Body of pancreas (tissue), 4 donors: ENCODE results near the gene HPSE2. TPM values are rescaled to one million over a fixed set of nuclear protein-coding genes. Genes with fewer than 3 reads are reported as not detected.

Experiments
- ATAC-seq: fragments of 150-250 bp; one replicate; pipeline ENCODE4 v1.9.1; 2016
- DNase-seq, 4 donors: peaks; one replicate each; pipeline ENCODE4 v3.0.0-alpha.2; 2019
- H3K27ac ChIP-seq, 4 donors: fragments of 200-600 bp; sonication (generic); 1 replicate in 3 of 4; 2 replicates in 1 of 4; pipeline versions ENCODE4 v1.5.1 to v1.6.1; 2016 to 2019; ENCODE audit warnings: mild to moderate bottlenecking in 1 of 4, mixed read lengths in 1 of 4, moderate library complexity in 1 of 4
- H3K27me3 ChIP-seq, 2 donors: fragments of 200-600 bp; sonication (generic); one replicate each; pipeline ENCODE4 v1.6.0; 2016; ENCODE audit warnings: mild to moderate bottlenecking in 1 of 2
- H3K36me3 ChIP-seq, 2 donors: fragments of 200-600 bp; sonication (generic); replicated peaks in 1 of 2; 2 replicates each; pipeline ENCODE4 v1.5.1; 2016; ENCODE audit warnings: low read depth in 2 of 2; ENCODE audit not compliant: insufficient read depth in 1 of 2
- H3K4me1 ChIP-seq: fragments of 200-600 bp; sonication (generic); one replicate; pipeline ENCODE4 v1.6.0; 2016
- H3K4me3 ChIP-seq, 2 donors: fragments of 200-600 bp; sonication (generic); 1 replicate in 1 of 2; 2 replicates in 1 of 2; pipeline ENCODE4 v1.5.1; 2016 to 2019
- H3K9me3 ChIP-seq, 3 donors: fragments of 200-600 bp; sonication (generic); 1 replicate in 2 of 3; 2 replicates in 1 of 3; pipeline ENCODE4 v1.5.1; 2016
- CTCF ChIP-seq, 7 experiments: fragments of 450-650 bp in 4 of 7; fragments of 200-600 bp in 3 of 7; sonication (generic) in 3 of 7; IDR thresholded peaks; one replicate each; pipeline ENCODE4 v1.5.1; 2016 to 2019; ENCODE audit warnings: antibody characterized with exemption in 7 of 7
- POLR2A ChIP-seq, 3 donors: fragments of 450-650 bp; IDR thresholded peaks; one replicate each; pipeline ENCODE4 v1.6.1; 2016; ENCODE audit warnings: antibody characterized with exemption in 3 of 3, mild to moderate bottlenecking in 2 of 3
- WGBS, 2 donors: methylation state at CpG; one replicate each; pipeline ENCODE4 v1.1.5; 2017; 5-methylcytosine and 5-hydroxymethylcytosine counted together
- intact Hi-C: fragments of 100-400 bp; cut with DNase I; formaldehyde crosslinking; loops from one replicate; pipeline ENCODE4 v1.15.1; 2023
- total RNA-seq, 2 donors: library from RNA; depleted of rRNA; stranded (reverse); fragments of >200 nt; gene quantifications; one replicate each; pipeline ENCODE4 v1.1.0, GENCODE V29; 2016

Gene HPSE2
- total RNA-seq, 2 donors from 2014 or later, result not detected

- Histone ChIP-seq H3K4me3 (no peak overlapping the region), H3K27me3 (no peaks in the 10 kb centered on the region), H3K36me3 (no peaks in the 10 kb centered on the region), H3K9me3 (no peaks in the 10 kb centered on the region), H3K27ac (no peak overlapping the region), H3K4me1 (no peaks in the 10 kb centered on the region)
- intact Hi-C loops, result no loop called here
- TF ChIP-seq CTCF (IDR thresholded peaks at IDR 0.05) (no peak), POLR2A (IDR thresholded peaks at IDR 0.05) (no peak)
- WGBS, 2 donors, result 21 to 36% methylated on average over 1 of the region's 1 CpG
- DNase-seq, result no peak
- ATAC-seq, result no peak
These were observed 343.1 kb downstream of the HPSE2 start for GRCh38 chr10:98892523-98892922.

GRCh38 chr10:98886686-98887085, 349.0 kb downstream of the HPSE2 start:
- Histone ChIP-seq H3K36me3 (no peaks in the 10 kb centered on the region), H3K9me3 (no peaks in the 10 kb centered on the region), H3K4me3 (no peak overlapping the region), H3K4me1 (peaks cover 4% of the 10 kb centered on the region), H3K27me3 (no peaks in the 10 kb centered on the region), H3K27ac (no peak overlapping the region)
- TF ChIP-seq CTCF (IDR thresholded peaks at IDR 0.05), result no peak
- no peak for TF ChIP-seq POLR2A (IDR thresholded peaks at IDR 0.05)
- DNase-seq (no peak), ATAC-seq (no peak)
- intact Hi-C loops, result no loop called here
- WGBS, 2 donors, result 50 to 60% methylated on average over 1 of the region's 1 CpG

- ATAC-seq (no peak), DNase-seq (no peak)
- H3K36me3 ChIP-seq, result no peaks in the 10 kb centered on the region
- TF ChIP-seq CTCF (IDR thresholded peaks at IDR 0.05) (no peak), POLR2A (IDR thresholded peaks at IDR 0.05) (no peak)
- intact Hi-C loops, result no loop called here
- no peak overlapping the region for H3K4me3 ChIP-seq
- H3K27ac ChIP-seq, result no peak overlapping the region
- H3K9me3 ChIP-seq, result no peaks in the 10 kb centered on the region
- H3K27me3 ChIP-seq, result no peaks in the 10 kb centered on the region
- peaks cover 4% of the 10 kb centered on the region for H3K4me1 ChIP-seq
These were observed 350.3 kb downstream of the HPSE2 start for GRCh38 chr10:98885378-98885777.

- no peak for TF ChIP-seq CTCF (IDR thresholded peaks at IDR 0.05)
- no peak for TF ChIP-seq POLR2A (IDR thresholded peaks at IDR 0.05)
- DNase-seq, result no peak
- intact Hi-C loops, result no loop called here
- Histone ChIP-seq H3K9me3 (no peaks in the 10 kb centered on the region), H3K27me3 (no peaks in the 10 kb centered on the region), H3K27ac (no peak overlapping the region), H3K36me3 (no peaks in the 10 kb centered on the region), H3K4me3 (no peak overlapping the region), H3K4me1 (peaks cover 4% of the 10 kb centered on the region)
- ATAC-seq, result no peak
- 29 to 31% methylated on average over 1 of the region's 1 CpG for WGBS, 2 donors
These were observed 353.9 kb downstream of the HPSE2 start for GRCh38 chr10:98881789-98882188.

- intact Hi-C loops, result no loop called here
- ATAC-seq, result no peak
- Histone ChIP-seq H3K9me3 (no peaks in the 10 kb centered on the region), H3K27me3 (no peaks in the 10 kb centered on the region), H3K36me3 (no peaks in the 10 kb centered on the region), H3K4me1 (peaks cover 4% of the 10 kb centered on the region), H3K27ac (no peak overlapping the region), H3K4me3 (no peak overlapping the region)
- DNase-seq, result no peak
- WGBS, 2 donors, result 66 to 85% methylated on average over 2 of the region's 2 CpGs
- TF ChIP-seq POLR2A (IDR thresholded peaks at IDR 0.05) (no peak), CTCF (IDR thresholded peaks at IDR 0.05) (no peak)
These were observed 354.7 kb downstream of the HPSE2 start for GRCh38 chr10:98880971-98881370.
